HG03469 (cell line): ENCODE measurements around the gene LPP.

Experiments used
- ATAC-seq: cut with Tn5 transposase; IDR thresholded peaks from one replicate; pipeline ENCODE4 v1.9.1; 2021; ENCODE audit warnings: mild to moderate bottlenecking, moderate library complexity, moderate number of reproducible peaks; ENCODE audit not compliant: unreplicated experiment

LPP gene

DNA sequence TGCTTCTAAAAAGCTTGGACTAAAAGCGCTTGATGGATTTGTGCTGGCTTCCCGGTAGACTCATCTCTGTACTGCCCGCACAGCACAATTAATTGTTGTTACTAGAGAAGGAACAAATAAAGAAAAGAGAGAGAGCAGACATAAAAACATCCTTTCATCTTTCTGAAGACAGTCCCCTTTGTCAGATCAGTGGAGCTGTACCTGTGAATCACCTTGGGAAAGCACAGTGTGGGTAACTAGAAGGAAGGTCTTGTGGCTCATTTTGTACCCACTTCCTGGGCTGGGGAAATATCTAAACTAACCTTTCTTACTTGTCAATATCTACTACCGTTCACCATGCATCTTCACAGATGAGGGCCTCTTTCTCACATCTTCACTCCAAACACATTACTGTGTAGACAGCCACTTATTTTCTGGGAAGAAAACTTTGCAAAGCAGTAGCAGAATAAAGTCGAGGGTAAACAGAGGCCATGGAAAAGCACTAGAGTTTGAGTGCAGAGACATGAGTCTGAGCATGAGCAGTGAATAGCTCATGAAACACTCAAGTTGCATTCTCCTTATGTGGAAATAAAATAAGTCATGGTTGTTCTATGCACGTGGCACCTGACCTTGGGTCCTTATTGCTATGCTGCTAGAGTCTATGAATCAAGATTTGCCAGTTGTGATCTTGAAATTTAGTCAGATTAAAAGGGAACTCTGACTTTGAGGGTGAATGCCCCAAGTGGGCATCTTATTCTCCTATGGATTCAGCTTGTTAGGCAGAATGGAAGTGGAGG, 169.3 kb downstream of the LPP start:
- ATAC-seq: no peak

DNA sequence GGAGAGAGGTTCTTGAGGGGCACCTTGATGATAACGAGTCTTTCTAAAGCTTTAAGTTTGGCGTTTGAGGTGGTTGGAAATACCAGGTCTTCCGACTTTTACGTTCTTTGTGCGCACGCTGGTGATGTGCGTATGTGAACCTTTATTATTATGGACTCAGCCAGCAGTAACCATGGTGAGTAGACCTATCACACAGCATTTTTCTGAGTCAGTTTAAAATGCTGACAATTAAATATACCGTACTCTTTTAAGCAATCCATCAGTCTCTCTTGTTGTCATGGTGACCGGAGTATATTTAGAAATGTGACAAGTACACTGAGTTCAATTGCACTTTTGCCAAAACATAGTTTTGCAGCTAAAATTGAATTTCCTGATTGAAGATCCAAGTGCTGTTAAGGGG, 172.2 kb downstream of the LPP start:
- ATAC-seq: no peak

DNA sequence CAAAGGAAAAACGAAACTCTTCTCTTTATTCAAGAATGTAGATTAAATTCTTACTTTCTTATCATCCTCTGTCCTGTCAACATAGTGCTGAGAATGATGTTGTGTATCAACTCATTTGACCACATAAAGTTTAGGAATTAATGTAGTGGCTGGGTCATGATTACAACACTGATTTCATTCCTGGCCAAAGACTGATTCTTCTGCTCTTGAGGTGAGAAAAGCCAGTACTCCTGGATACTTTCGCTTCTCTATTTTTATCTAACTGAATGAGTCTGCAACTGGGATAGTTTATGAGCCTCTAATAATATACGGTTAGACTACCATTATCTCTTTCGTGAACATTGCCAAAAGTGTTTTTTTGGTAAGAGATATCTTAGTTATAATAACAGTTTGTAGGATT, 173.0 kb downstream of the LPP start:
- ATAC-seq: no peak

DNA sequence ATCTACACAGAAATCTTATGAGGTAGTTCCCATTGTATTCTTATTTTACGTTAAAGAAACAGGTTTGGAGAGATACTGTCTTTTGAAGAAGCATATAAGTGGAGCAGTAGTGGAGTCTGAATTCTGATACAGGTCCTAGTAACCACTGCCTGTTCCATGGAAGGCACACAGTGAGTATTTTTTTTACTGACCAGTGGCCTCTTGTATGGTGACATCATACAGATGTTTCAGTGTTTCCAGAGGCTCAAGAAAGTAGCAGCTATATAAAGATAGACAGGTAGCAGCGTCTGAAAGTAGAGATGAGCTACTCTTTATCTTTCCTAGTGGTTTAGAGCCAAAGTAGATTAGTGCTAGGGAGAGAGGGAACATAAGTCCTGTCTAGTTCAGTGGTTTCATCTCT, 173.5 kb downstream of the LPP start:
- ATAC-seq: no peak

DNA sequence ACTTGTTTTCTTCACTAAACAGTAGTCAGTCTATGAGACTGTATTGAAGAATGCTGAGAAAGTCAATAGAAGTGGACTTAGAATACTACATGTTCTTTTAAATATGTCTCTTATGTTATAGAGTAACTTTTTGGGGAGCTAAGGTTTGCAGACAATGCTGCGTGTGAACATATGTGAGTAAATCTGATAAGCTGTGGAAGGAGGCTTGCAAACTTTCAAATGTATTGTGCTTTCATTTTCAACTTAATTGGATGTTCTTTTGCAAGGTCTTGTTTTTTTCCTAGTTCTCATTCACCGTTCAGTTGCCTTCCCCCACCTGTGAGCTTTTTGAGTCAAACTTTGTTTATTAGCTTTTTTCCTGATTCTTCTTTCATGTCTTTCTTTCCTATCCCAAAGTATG, 176.2 kb downstream of the LPP start:
- ATAC-seq: no peak

DNA sequence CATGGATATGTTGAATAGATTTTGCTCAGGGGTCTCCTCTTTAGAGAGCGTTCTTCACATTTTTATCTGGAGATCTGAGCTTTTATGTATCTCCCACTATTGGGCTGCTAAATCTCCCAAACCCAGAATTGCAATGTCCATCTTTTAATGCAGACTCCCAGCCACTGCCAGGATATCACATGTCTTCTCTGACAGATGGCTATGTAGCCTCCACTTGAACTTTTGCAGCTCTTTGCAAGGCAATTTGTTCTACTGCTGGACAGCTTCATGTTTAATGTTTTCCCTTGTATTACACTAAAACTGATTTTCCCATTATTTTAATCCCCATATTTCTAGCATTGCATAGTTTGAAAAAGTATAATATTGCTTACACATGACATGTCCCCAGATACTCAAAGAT, 177.2 kb downstream of the LPP start:
- ATAC-seq: no peak

DNA sequence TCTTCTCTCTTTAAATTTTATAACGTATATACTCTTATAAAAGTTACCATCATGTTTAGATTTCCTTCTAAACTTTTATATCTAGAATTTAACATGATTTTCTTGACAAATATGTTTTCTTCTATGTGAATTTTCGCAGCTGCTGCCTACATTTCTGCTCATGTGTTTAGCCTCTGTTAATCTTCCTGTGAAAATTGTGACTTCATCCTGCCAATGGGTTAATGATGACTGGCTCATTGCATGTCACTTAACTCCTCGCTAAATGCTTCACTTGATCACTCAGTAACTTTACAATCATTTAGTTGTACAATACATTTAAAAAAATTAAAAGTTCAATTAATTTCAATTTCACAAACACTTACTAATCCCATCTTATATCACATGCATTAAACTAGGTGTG, 178.1 kb downstream of the LPP start:
- no peak for ATAC-seq

DNA sequence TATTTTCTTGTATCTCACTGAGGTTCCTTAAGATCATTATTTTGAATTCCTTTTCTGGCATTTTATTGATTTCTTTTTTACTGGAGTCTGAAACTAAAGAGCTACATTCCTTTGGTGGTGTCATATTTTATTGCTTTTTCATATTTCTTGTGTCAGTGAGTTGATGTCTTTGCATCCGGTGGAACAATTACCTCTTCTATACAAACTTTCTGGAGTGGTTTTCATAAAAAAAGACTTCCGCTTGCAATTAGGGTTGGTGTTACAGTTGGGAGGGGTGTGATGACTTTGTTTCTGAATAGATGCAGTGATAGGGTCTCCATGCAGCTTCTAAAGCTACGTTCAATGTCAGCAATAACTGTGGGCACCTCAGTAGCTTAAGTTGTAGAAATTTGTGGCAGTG, 181.7 kb downstream of the LPP start:
- no peak for ATAC-seq

DNA sequence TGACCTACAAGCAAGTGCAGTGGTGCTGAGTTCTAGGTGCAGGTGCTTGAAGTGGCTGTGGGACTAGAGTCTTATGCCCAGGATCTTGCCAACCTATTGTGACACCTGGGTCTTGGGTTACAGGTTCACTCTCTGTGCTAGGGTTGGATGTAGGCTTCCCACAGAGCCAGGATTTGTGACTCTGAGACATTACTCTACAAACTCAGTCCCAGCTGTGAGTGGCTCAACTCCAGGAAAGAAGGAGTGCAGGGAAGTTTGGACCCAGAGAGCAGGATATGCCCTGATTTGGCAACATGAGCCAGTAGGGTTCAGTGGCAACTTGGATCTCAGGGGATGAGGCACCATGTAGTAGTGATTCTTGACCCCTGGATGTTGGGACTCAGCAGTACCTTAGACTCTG, 182.2 kb downstream of the LPP start:
- no peak for ATAC-seq

DNA sequence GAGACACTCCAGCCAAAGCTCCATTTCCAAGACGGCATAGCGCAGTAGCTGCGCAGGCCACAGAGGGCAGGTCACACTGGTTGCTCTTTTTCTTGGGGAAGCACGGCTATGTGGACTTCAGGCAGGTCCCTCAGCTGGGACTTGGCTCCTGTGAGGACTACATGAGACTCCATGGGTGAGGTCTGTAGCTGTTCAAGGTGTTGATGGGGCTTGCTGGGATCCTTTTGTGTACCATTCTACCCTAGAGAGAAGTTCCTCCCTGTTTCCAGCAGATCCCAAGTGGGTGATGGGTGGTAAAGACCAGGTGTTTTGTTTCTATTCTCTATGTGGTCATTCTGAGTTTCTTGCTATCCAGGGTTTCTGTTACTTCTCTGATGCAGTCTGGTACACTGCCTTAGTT, 183.3 kb downstream of the LPP start:
- ATAC-seq: no peak

DNA sequence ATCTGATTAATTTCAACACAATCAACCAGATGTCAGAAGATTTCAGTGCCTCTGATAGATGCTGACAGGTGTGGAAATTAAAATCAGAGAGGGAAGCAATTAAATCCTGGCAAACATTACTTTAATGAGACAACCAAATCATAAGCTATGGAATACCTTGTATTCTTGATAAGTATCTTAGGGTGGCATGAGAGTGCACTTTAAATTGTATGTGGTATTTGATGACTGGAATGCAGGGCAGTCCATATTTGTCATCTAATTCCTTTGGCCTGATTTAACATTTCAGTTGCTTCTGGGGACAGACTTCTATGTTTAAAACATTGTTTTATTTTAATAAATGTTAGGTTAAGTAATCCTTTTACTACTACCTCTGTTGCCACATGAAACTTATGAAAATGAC, 184.1 kb downstream of the LPP start:
- ATAC-seq: no peak

DNA sequence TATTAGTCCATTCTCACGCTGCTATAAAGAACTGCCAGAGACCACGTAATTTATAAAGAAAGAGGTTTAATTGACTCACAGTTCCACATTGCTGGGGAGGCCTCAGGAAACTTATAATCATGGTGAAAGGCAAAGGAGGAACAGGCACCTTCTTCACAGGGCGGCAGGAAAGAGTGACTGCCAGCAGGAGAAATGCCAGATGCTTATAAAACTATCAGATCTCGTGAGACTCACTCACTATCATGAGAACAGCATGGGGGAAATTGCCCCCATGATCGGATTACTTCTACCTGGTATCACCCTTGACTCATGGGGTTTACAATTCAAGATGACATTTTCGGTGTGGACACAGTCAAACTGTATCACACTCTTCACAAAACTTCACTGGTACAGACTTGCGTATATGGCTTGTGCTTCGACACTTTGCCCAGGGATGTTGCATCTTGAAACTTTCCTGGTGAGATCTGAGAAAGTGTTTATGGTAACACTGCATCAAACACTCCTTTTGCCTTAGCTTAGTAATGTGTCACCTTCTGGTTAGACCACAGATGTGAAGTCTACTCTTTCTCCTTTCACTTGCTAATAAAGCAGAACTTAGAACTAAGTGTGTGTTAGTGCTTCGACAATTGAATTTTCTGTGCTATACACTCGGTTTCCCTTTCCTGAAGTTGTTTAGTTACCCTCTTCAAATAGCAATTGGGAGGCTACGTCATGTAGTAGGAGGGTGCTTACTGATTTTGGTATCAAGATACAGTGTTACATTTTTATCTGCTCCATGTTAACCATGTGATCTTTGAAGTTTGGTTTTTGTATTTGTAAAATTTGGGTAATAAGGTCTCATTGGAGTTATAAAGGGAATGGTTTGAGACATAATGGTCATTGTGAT, 185.7 kb downstream of the LPP start:
- peak; percentile 58 for ATAC-seq

DNA sequence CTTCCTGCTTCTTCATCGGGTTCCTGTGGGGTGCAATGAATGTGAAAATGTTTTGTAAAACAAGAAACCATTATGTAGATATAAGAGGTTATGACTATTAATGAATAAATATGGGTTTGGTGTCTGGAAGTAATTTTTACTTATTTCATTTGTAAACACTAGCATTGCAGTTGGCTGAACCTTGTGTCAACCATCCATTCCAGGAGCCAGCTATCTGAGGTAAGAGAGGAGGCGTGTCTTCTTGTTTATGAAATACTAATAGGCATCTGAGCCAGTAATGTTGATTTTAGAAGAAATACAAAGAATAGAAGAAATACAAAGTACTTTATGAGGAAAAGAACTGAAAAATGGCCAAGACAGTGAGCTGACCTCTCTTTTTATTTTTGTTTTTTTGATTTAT, 187.5 kb downstream of the LPP start:
- ATAC-seq: no peak

DNA sequence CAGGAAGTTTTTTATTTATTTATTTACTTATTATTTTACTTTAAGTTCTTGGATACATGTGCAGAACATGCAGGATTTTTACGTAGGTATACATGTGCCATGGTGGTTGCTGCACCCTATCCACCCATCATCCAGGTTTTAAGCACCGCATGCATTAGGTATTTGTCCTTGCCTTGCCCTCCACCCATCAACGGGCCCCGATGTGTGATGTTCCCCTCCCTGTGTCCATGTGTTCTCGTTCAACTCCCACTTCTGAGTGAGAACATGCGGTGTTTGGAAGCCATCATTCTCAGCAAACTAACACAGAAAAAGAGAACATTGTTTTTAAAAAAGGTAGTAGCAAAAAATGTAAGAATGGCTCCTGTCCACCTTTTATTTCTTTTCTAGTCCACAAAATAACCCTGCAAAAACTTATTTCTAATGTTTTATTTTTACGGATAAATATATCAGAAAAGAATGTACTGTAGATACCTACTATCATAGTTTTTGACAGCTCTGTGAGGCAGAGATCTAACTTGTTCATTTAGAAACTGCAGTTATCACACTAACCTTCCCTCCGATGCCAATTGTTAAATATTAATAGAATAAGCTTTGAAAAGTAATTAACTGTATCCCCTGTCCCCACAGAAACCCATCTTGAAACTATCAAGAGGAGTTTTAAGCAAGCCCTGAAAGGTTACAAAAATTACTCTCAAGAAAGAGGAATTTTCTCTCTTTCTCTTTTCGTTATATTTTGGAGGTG, 189.2 kb downstream of the LPP start:
- ATAC-seq: no peak

DNA sequence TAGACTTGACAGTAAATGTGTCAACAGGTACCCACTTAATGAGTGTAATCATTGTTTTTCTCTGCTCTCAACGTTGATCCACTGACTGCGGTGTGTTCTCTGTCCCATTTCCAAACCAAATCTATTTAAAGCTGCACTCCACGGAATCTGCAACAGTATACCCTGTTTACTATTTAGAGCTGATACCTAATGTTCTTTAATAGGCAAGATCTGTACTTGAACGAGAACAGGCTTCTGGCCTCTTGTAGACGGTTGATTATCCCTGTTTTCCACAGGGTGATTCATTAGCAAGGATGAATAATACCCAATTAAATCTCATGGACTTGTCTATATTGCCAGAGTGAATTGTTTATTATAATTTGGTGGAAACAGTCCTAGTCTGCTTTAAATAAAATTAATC, 189.9 kb downstream of the LPP start:
- no peak for ATAC-seq

DNA sequence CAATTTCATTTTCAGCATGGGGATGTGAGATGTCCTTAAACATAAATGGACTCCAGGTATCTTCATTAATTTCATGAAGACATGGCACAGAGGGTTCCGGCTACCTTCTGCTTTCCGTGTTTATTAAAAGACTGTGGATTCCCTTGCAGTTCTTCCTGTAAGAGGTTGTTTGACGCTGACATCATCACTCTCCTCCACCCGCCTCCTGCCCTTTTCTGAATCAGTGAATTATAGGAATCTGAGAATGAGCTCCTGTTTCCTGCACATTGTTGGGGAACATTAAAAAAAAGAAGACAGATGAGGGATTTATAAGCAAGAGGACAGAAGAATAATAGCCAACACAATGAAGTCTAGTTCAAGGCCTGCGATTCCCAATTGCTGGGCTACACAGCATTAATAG, 191.3 kb downstream of the LPP start:
- ATAC-seq: no peak

DNA sequence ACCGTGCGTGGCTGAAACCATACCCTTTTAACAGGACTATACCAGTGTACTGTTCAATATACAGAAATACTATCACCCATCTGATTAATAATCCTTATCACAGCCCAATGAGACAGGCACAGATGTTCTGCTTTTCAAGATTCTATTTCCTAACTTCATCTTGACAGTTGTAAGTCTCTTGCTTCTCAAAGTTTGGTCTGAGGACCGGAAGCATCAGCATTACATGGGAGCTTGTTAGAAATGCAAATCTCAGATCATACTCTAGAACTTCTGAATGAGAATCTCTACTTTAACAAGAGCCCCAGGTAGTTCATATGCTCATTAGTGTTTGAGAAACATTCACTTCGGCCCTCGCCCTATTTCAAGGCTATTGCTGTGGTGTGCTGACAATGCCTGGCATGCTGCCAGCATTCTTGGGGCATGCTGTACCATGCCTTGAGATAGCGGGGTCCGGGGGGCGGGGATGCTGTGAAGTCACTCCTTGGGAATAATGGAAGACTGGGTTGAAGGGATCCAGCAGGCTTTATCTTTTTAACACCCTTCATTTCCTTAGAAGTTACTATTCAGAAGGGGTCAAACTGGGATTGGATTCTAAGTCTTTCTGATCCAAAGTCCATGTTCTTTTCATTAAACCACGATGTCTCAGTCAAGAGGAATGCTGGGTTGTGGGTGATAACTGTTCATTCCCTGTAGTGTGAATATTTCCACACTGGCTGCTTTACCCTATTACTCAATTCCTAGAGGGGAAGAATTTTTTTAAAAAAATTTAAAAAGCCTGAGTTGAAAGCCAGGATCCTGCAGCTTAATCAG, 194.7 kb downstream of the LPP start:
- ATAC-seq: no peak

DNA sequence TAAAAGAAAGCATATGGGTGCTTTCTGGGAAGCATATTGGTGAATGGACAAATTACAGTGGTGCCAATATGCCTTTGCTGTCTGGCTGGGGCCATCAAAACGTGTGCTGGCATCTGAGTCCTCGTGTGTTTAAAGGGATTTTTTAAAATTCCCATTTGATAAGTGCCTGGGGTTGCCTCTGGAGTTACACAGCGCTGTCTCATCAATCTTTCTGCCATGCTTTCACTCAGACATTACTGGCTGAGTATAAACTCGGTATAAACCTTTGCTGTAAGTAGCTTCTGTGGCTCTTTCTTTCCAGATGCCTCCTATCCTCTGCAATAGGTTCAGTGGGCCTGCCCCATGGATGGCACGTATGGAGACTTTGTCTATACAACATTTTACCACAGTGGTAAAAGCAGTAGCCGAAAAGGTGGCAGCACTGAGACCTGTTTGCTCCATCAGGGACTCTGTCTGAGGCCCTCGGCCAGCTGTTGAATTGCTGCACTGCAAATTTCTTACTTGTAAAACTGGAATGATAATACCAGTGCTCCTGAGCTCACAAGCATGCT, 195.5 kb downstream of the LPP start:
- no peak for ATAC-seq

DNA sequence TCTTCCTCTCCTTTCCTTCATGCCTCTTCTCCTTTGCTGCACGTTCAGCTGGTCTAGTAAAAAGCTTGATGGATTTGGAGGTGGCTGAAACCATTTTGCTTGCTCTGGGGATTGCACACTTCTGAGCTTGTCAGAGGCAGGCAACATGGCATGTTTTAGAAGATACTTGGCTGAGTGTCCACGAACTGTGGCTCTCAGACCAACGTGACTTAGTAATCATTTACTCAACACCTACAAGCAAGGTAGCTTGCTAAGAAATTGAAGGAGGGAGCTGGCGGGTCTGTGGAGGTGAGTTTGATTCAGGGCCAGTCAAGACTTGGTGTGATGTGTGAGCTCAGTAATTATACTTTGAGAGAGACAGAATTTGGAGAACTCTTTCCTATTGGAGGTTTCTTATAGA, 196.0 kb downstream of the LPP start:
- ATAC-seq: no peak

DNA sequence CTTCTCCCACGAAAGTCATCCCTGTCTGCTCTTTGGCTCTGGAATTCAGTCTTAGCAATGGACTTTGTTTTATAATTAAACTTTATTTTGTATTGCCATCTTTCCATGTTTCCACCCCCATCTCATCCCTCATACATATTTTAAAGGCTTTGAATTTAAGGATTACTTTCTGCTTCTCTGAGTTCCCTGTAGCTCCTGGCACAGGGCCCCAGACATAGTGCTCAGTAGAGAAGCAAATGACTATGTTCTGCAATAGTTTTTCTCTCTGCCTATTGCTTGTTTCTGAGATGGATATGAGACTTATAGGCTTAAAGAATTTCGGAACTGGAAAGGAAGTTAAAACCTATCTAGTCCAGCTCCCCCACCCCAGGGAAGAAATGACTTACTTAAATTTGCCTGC, 197.0 kb downstream of the LPP start:
- ATAC-seq: no peak

DNA sequence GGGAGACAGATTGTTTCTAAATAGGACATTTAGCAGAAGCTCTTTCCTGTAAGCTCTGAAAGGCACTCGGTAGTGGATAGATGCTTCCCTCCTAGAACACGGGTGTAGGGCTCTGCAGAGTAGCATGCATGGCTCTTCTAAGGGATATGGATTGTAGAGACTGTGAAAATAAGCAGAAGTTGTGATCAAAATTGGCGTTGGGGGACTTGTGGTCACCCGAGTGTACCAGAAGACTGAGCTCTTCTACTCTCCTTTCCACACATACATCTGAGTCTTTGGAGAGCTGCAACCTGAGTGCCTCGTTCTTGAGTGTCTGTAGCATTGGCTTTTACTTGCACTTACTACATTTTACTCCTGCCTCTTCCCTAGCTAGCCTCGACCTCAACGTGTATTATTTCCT, 197.7 kb downstream of the LPP start:
- ATAC-seq: no peak
